HG02763 (cell line): ENCODE results near the gene CENPF.

Experiments used
- ATAC-seq: cut with Tn5 transposase; IDR thresholded peaks from one replicate; pipeline ENCODE4 v1.9.1; 2021; ENCODE audit warnings: mild to moderate bottlenecking, moderate library complexity; ENCODE audit not compliant: unreplicated experiment

Gene CENPF

DNA sequence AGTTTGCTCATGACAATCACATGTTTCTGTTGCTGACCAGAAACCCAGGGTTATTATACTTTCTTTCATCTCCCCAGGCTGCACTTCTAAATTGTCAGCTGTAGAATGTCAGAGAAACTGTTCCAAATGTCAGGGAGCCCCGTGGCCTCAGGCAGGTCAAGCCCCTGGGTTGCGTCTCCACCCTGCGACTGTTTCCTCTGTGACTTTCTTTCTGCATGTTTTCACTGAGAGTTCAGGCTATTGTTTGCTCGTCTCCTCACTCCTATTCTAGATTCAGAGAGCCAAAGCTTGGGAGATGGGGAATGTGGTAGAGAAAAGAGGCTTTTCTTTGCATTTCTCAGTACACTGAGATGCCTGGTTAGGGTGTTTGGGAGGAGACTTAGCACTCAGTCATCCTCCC is 97.4 kb downstream of the CENPF start:
- ATAC-seq, result no peak

DNA sequence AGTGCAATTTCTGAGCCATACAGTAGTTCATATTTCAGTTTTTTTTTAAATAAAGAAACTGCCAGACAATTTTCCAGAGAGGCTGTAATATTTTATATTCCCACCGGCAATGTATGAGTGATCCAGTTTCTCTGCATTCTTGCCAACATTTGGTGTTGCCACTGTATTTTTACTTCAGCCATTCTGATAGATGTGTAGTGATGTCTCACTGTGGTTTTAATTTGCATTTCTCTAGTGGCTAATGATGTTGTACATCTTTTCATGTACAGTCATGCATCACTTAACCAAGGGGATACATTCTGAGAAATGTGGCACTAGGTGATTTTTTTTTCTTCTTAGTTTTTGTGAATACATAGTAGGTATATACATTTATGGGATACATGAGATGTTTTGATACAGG is 99.6 kb downstream of the CENPF start:
- ATAC-seq, result no peak

DNA sequence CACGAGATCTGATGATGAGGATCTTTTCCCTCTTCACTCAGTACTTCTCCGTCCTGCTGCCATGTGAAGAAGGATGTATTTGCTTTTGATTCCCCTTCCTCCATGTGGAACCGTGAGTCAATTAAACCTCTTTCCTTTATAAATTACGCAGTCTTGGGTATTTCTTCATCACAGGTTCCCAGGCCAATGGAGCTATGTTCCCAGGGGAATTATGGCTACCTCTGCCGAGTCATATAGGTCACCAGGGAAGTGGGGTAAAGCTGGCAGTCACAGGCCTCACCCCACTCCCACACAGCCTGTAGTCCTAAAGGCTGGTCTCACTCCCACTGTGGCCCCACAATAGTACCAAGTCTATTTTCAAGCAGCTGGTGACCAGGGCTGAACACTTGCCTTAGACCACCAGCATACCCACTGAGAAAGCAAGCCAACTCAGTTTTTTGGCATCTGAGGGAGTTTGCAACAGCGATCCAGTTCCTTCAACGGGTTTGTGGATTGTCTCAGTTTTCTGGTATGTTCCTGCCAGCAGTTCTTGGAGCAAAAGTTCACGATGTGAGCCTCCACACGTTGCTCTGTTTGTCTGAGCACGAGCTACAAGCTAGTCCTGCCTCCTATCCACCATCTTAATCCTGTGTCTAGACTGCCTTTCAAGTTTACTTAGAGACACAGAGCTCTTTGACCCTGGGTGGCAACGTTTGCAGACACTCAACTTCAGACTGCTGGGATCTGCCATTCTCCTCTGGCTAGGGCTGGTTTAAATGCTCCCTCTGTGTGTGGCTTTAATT is 104.5 kb downstream of the CENPF start:
- ATAC-seq, result no peak

- no peak for ATAC-seq
Observed at GRCh38 chr1:214708321-214708955, 105.4 kb downstream of the CENPF start.

DNA sequence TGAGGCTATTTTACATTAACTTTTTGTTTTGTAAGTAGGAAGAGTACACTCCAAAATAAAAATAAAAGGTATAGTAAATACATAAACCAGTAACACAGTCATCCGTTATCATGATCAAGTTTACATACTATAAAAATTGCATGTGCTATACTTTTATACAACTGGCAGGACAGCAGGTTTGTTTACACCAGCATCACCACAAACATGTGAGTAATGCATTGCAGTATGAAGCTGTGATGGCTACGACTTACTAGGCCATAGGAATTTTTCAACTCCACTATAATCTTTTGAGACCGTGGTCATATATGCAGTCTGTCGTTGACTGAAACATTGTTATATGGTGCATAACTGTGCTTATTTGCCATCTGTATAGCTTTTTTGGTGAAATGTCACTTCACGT is 106.2 kb downstream of the CENPF start:
- no peak for ATAC-seq

- no peak for ATAC-seq
Observed at GRCh38 chr1:214712737-214713136, 109.7 kb downstream of the CENPF start.
